ENCODE data around the gene CHD1L.

DNA sequence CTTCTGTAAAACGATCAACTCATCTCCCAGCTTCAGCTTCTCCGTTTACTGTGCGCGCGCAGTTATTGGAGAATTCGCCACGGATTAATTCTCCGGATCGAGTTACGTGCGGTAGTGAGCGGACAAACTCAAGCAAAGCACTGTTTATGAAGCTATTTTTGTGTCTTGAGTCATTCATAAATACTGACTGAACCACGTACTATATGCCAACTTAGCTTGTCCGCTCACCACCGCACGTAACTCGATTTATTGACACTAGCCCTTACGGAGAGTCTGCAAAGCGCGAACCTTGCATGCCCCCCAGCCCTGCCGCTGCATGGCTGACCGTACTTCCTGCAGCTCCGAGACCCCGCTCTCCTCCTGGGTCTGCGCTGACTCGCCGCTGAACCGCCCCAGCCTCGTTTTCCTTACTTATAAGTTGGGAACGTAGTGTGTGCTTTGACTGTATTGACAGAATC, 773 bp downstream of the CHD1L start:
- TF ChIP-seq, protein P1, sequence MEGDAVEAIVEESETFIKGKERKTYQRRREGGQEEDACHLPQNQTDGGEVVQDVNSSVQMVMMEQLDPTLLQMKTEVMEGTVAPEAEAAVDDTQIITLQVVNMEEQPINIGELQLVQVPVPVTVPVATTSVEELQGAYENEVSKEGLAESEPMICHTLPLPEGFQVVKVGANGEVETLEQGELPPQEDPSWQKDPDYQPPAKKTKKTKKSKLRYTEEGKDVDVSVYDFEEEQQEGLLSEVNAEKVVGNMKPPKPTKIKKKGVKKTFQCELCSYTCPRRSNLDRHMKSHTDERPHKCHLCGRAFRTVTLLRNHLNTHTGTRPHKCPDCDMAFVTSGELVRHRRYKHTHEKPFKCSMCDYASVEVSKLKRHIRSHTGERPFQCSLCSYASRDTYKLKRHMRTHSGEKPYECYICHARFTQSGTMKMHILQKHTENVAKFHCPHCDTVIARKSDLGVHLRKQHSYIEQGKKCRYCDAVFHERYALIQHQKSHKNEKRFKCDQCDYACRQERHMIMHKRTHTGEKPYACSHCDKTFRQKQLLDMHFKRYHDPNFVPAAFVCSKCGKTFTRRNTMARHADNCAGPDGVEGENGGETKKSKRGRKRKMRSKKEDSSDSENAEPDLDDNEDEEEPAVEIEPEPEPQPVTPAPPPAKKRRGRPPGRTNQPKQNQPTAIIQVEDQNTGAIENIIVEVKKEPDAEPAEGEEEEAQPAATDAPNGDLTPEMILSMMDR (IDR thresholded peaks at IDR 0.05) = no peak
- TF ChIP-seq POLR2A (IDR thresholded peaks at IDR 0.05) = no peak

Measured in ovary (tissue), 3 donors.